Activated T-cell treated with anti-CD3 and anti-CD28 coated beads, Interleukin-2, amount 50 U/mL, for 24 hours (primary cell): Measurements from ENCODE around the gene HINT3.
"Not testable (repeated sequence)": the region's sequence is repeated elsewhere in the genome, so short reads cannot be mapped to it uniquely, and the experiment has no call there.

Source experiments
- DNase-seq: peaks from one replicate; pipeline ENCODE4 v3.0.0-alpha.2; 2020
- H3K27ac Mint-ChIP-seq: 2 replicates; pipeline ENCODE4 v1.8.0; 2020; ENCODE audit warnings: mild to moderate bottlenecking, mixed read lengths
- H3K27me3 Mint-ChIP-seq: 2 replicates; pipeline ENCODE4 v1.8.0; 2020; ENCODE audit warnings: mixed read lengths
- H3K36me3 Mint-ChIP-seq: 2 replicates; pipeline ENCODE4 v1.8.0; 2020; ENCODE audit warnings: low read depth, mixed read lengths
- H3K4me1 Mint-ChIP-seq: 2 replicates; pipeline ENCODE4 v1.8.0; 2020; ENCODE audit warnings: low read depth, mixed read lengths
- H3K4me3 Mint-ChIP-seq: 2 replicates; pipeline ENCODE4 v1.8.0; 2020; ENCODE audit warnings: mild to moderate bottlenecking, moderate library complexity, mixed read lengths
- H3K9me3 Mint-ChIP-seq: 2 replicates; pipeline ENCODE4 v1.8.0; 2020; ENCODE audit warnings: mixed read lengths

Gene HINT3

DNA sequence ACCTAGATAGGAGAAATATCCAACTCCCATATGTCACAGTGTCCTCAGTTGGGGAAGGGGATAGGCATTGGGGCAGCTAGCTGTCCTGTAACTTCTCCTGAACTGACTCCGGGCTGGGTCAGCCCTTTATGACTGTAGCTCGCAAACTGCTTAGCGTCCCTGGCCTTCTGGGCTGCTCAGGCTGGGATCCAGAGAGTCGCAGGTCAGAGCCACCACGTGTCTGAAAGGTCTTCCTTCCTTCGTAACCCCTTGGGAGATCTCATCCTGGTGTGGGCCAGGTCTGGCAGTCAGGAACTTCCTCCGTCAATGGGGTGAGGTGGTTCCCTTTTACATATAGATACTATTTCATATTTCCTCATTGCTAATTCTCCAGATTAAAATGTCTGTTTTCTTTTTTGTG is 28.8 kb upstream of the HINT3 start:
- Mint-ChIP-seq H3K9me3 (peaks cover 2% of the 10 kb centered on the region), H3K27me3 (no peaks in the 10 kb centered on the region), H3K4me3 (no peak overlapping the region), H3K36me3 (peaks cover 81% of the 10 kb centered on the region), H3K27ac (peak overlapping the region; percentile 17), H3K4me1 (peaks cover 34% of the 10 kb centered on the region)
- no peak for DNase-seq

DNA sequence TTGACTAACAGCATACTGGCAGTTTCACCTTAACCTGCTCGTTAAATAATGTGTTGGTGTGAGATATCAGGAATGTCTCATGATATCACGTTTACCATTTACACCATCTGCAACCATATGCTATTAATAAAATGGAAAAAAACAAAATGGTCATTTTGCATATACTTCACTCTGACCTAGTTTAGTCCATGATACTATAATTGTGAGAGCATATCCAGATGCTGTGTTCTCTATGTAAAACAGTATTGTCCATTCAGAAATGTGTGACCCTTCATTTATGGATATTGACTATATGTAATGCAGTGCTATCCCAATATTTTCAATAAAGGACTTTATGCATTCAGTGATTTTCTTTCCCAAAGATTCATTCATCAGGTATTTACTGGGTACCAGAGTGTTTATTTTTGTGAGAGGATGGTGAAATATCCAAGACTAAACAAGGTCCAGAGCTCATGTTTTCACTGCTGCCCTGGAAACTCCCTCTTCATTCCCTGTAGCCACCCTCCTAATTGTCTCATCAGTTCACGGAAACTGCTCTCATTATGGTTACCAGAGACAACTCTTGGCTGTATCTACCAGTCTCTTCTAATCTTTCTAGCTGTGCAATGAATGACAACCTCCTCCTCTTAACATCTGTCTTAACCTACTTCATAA is 25.7 kb upstream of the HINT3 start:
- Mint-ChIP-seq H3K9me3 (peaks cover 2% of the 10 kb centered on the region), H3K27me3 (no peaks in the 10 kb centered on the region), H3K4me1 (peaks cover 22% of the 10 kb centered on the region), H3K27ac (peak overlapping the region; percentile 2), H3K4me3 (no peak overlapping the region), H3K36me3 (peaks cover 55% of the 10 kb centered on the region)
- no peak for DNase-seq

DNA sequence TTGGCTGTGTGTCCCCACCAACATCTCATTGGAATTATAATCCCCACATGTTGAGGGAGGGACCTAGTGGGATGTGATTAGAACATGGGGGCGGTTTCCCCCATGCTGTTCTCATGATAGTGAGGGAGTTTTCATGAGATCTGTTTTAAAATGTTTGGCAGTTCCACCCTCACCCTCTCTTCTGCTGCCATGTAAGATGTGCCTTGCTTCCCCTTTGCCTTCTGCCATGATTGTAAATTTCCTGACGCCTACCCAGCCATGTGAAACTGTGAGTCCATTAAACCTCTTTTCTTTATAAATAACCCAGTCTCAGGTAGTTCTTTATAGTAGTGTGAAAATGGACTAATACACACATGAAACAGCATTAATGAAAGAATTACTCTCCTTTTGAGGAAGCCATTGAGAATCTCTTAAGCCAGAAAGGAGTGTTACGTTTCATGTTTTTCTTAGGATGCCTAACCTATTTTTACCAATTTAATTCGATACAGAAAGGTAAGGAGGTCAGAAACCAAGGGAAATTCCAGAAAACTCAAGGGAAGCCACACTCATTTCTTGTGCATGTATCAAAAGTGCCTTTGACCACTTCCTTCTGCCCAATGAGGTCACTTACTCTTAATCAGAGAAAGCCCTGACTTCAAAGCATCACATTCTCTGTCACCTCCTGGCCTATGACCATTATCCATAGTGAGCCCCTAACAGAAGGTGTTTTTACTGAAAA is 24.7 kb upstream of the HINT3 start:
- peaks cover 2% of the 10 kb centered on the region for H3K9me3 Mint-ChIP-seq
- H3K27me3 Mint-ChIP-seq = no peaks in the 10 kb centered on the region
- H3K27ac Mint-ChIP-seq = peak overlapping the region; percentile 80
- DNase-seq = no peak
- peaks cover 46% of the 10 kb centered on the region for H3K36me3 Mint-ChIP-seq
- no peak overlapping the region for H3K4me3 Mint-ChIP-seq
- peaks cover 15% of the 10 kb centered on the region for H3K4me1 Mint-ChIP-seq

DNA sequence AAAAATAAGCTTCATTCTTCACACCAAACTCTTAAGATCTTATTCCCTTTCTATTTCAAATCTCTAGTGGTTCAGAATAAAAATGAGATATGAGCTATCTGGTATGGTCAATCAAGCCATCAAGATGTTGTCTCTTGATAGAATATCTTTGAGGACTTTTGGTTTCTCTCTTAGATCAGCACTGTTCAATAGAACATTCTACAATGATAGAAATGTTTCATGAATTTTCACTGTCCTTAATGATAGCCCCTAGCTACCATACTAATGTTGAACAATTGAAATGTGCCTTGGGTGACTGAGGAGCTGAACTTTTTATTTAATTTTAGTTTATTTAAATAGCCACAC is 24.1 kb upstream of the HINT3 start:
- peak overlapping the region; percentile 23 for H3K27ac Mint-ChIP-seq

DNA sequence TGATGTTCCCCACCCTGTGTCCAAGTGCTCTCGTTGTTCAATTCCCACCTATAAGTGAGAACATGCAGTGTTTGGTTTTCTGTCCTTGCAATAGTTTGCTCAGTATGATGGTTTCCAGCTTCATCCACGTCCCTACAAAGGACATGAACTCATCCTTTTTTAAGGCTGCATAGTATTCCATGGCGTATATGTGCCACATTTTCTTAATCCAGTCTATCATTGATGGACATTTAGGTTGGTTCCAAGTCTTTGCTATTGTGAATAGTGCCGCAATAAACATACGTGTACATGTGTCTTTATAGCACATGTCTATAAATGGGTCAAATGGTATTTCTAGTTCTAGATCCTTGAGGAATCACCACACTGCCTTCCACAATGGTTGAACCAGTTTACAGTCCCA is 21.1 kb upstream of the HINT3 start:
- not testable (repeated sequence) for DNase-seq, H3K9me3 Mint-ChIP-seq, H3K4me3 Mint-ChIP-seq, H3K27me3 Mint-ChIP-seq, H3K27ac Mint-ChIP-seq
- peaks cover 19% of the 10 kb centered on the region for H3K4me1 Mint-ChIP-seq
- peaks cover 20% of the 10 kb centered on the region for H3K36me3 Mint-ChIP-seq

More for the DNA sequence above, 24.1 kb upstream of the HINT3 start:
- Mint-ChIP-seq H3K36me3 (peaks cover 43% of the 10 kb centered on the region), H3K27me3 (no peaks in the 10 kb centered on the region), H3K9me3 (peaks cover 2% of the 10 kb centered on the region), H3K4me1 (peaks cover 15% of the 10 kb centered on the region), H3K4me3 (no peak overlapping the region)
- no peak for DNase-seq

DNA sequence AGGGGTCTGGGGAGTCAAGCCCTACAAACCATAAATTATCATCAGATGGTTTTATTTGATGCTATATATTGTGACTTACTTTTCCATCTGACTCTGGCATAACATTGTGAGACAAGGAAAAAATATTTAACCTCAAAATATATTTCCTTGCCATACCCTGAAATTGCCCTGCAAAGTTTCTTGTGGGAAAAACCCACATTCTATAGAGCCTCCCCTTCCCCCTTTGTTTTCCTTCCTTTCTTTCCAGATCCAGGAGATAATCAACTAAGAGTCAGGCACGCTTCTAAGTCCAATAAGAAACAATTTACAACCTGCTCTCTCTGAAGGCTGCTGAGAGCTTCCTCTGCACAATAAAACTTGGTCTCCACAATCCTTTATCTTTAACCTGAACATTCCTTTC is 17.5 kb upstream of the HINT3 start:
- Mint-ChIP-seq H3K9me3 (no peaks in the 10 kb centered on the region), H3K4me1 (peaks cover 10% of the 10 kb centered on the region), H3K36me3 (no peaks in the 10 kb centered on the region), H3K27ac (no peak overlapping the region), H3K4me3 (no peak overlapping the region), H3K27me3 (peaks cover 9% of the 10 kb centered on the region)
- DNase-seq = no peak

DNA sequence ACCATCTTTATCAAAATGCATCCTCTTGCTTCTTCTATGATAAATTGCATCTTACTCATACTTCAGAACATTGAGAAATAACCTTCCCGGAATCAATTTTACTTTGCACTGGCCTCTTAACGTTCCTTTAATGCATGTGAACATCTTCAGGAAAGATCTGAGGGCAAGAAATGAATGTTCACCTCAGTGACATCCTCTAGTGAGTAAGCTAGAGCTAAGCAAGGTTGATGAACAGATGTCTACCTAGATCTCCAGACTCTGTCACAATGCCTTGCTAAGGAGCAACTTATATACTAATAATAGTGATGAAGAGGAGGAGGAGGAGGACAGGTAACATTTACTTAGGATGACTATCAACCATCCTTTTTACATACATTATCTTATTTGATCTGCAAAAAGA is 16.8 kb upstream of the HINT3 start:
- peaks cover 9% of the 10 kb centered on the region for H3K27me3 Mint-ChIP-seq
- H3K36me3 Mint-ChIP-seq = no peaks in the 10 kb centered on the region
- no peak for DNase-seq
- no peak overlapping the region for H3K27ac Mint-ChIP-seq
- peaks cover 14% of the 10 kb centered on the region for H3K4me1 Mint-ChIP-seq
- no peaks in the 10 kb centered on the region for H3K9me3 Mint-ChIP-seq
- H3K4me3 Mint-ChIP-seq = no peak overlapping the region

DNA sequence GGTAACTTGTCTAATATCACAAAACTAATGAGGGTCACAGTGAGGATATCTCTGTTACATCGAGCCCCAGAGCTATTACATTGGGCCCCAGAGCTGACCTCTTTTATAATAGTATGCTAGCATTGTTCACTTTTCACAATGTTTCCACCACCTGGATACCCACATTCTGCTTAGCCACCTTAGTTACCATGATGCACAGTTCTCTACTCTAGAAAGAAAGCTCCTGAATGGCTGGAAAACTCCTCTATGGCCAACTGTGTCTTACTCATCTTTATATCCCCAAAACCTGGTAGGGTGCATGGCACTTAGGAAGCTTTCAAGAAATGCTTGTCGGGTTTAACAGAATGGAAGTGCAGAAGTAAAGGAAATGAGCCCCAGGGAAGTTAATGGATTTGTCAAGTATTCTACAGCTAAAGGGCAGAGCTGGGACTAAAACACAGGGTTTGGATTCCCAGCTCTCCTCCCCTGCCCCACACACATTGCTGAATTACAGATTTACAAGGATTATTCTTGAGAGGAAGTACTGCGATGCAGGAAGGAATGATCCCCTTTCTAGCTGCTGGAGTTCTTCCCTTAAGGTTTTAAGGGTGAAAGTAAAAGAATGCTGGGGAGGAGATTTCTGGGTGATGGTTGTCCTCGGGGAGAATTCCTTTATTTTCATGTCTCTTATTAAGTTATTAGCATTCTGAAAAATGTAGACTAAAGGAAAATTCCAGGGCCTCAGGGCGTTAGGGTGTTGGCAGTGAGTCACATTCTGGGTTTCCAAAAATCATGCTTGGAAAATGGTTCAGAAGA is 16.1 kb upstream of the HINT3 start:
- Mint-ChIP-seq H3K4me1 (peaks cover 14% of the 10 kb centered on the region), H3K27me3 (peaks cover 9% of the 10 kb centered on the region), H3K27ac (no peak overlapping the region), H3K4me3 (no peak overlapping the region), H3K9me3 (no peaks in the 10 kb centered on the region), H3K36me3 (no peaks in the 10 kb centered on the region)
- no peak for DNase-seq

DNA sequence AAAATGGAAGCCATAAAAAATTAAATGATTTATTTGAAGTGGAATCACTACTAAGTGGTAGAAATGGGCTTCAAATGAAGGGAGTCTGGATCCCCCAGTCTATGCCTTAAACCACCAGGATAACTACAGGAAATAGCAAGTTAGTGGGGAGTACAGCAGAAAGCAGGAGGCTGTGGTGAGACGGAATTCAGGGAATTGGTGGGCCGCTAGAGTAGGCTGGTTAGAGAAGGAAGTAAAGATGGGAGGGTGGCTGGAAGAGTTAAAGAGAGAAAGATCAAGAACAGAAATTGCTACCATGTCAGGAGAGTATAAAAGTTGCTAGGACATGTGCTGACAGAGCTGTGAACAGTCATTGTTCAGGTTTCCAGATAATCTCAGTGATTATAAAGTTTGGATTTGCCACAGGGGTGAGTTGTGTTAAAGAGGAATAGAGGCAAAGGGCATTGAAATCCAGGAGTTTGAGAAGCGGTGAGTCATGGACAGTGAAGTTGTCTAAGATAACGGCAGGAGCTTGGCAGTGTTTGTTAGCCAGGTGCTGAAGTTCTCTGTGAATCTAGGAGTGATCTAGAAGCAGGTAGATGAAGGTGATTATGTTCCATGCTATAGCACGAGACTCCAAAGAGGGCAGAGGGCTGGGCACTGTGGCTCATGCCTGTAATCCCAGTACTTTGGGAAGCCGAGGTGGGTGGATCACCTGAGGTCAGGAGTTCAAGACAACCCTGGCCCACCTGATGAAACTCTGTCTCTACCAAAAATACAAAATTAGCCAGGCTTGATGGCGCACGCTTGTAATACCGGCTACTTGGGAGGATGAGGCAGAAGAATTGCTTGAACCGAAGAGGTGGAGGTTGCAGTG is 13.7 kb upstream of the HINT3 start:
- Mint-ChIP-seq H3K27ac (no peak overlapping the region), H3K36me3 (no peaks in the 10 kb centered on the region), H3K4me1 (peaks cover 19% of the 10 kb centered on the region), H3K4me3 (no peak overlapping the region), H3K27me3 (peaks cover 9% of the 10 kb centered on the region), H3K9me3 (no peaks in the 10 kb centered on the region)
- DNase-seq = no peak

DNA sequence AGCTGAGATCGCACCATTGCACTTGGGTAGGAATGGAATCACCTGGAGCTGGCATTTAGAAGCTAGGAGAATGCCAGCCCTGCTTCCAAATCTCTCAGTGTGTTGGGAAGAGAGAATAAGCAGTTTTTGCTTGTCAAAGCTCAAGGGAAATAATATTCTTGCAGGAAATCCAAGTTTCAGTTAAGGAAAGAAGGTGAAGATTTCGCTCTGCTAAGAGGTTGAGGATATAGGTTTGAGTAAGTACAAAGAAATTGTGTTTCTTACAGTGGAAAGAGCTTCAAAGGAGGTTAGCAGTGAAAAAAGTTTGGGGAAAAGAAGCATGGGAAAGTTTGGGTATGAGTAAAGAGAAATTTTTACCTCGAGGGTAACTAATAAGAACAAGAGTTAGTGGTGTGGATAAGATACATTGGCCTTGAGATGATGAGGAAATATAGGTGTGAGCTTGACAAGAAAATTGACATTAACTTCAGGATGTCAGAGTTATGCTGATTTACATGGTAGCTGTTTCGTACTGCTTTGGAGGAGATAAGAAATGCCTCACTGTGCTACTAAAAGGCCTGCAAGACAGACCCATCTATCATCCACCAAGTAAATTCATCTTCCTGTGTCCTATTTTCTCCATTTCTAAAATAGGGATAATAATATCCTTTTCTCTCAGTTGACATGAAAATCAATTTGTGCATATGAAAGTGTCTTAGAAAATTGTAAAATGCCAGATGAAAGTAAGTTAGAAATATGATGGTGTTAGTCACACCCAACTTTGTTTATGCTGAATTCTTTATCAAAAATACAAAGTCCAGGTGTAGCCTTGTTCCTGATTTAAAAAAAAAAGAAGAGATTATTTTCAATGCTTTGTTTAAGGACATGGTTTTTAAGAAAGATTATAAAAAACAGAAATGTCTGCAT is 12.8 kb upstream of the HINT3 start:
- peaks cover 9% of the 10 kb centered on the region for H3K27me3 Mint-ChIP-seq
- no peak overlapping the region for H3K27ac Mint-ChIP-seq
- H3K4me1 Mint-ChIP-seq = peaks cover 19% of the 10 kb centered on the region
- no peaks in the 10 kb centered on the region for H3K36me3 Mint-ChIP-seq
- no peaks in the 10 kb centered on the region for H3K9me3 Mint-ChIP-seq
- no peak for DNase-seq
- H3K4me3 Mint-ChIP-seq = no peak overlapping the region

DNA sequence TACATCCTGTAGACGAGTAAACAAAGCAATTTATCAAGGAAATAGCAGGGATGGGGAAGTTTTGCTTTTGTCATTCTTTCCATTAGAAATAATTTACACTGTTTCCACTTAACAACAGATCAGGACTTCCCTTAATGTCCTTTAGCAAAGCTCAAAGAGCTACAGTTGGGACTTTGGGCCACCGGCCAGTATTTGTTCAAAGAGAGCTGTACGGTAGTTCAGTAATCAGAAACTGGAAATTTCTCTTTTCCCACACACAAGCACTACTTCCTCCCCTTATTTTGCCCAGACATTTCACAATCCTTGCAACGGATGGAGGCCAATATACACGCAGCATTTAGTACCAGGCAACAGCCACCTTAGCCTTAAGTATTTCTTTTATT is 12.1 kb upstream of the HINT3 start:
- peaks cover 4% of the 10 kb centered on the region for H3K27me3 Mint-ChIP-seq
- H3K9me3 Mint-ChIP-seq = no peaks in the 10 kb centered on the region
- H3K4me1 Mint-ChIP-seq = peaks cover 19% of the 10 kb centered on the region
- no peaks in the 10 kb centered on the region for H3K36me3 Mint-ChIP-seq
- H3K4me3 Mint-ChIP-seq = no peak overlapping the region
- H3K27ac Mint-ChIP-seq = no peak overlapping the region
- no peak for DNase-seq

DNA sequence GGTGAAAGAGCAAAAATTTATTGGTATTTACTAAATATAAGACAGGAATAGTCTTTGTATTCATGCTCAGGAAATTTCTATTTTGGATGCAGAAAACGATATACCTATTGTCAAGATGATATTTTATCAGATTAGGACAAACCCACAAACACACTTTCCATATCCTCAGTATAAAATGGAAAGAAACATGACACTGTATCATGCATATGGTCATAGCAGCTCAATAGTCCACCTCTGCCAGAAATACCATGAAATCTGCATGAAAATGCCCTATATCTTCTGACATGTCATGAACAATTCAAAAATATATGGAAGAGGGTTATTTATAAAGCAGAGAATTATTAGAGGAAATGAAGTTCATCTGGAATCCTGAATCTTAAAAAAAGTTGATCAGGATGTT is 11.7 kb upstream of the HINT3 start:
- DNase-seq = no peak
- Mint-ChIP-seq H3K9me3 (no peaks in the 10 kb centered on the region), H3K27me3 (peaks cover 4% of the 10 kb centered on the region), H3K36me3 (no peaks in the 10 kb centered on the region), H3K4me3 (no peak overlapping the region), H3K4me1 (peaks cover 16% of the 10 kb centered on the region), H3K27ac (no peak overlapping the region)

DNA sequence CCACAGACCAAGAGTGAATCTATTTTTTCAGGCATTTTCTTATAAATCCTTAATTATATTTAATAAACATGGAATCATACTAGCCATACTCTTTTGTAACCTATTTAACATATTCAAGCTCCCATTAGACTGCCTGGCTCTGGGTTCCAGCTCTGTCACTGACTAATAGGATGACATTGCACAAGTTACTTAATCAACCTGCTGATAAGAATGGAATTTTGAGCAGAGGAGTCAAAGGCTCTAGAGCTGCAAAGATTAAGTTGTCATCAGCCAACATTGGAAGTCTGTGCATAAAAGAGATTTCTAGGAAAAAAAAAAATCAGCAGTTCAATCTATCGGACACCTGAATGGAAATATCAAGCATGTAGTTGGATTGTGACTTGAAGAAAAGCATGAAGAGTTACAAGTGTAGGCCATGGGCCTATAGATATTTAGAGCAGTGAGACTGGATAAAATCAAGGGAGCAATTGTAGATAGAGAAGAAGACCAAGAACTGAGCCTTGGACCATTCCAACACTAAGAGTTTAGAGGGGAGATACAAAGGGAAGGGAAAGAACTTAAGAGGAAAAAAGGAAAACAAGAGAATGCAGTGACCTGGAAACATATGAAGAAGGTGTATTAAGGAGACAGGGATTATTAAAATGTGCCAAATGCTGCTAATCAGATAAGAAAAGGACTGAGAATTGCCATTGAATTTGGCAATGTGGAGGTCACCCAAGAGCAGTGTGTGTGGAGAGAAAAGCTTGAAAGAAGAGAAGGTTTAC is 11.0 kb upstream of the HINT3 start:
- H3K4me3 Mint-ChIP-seq = no peak overlapping the region
- H3K4me1 Mint-ChIP-seq = peaks cover 16% of the 10 kb centered on the region
- H3K27ac Mint-ChIP-seq = no peak overlapping the region
- DNase-seq = no peak
- no peaks in the 10 kb centered on the region for H3K36me3 Mint-ChIP-seq
- peaks cover under 1% of the 10 kb centered on the region for H3K27me3 Mint-ChIP-seq
- no peaks in the 10 kb centered on the region for H3K9me3 Mint-ChIP-seq
